IgD-negative memory B cell (primary cell): ENCODE data around the gene ADTRP. TPM values are rescaled to one million over a fixed set of nuclear protein-coding genes. Genes with fewer than 3 reads are reported as not detected.
"Not testable (repeated sequence)": the region's sequence is repeated elsewhere in the genome, so short reads cannot be mapped to it uniquely, and the experiment has no call there.

Experiments
- H3K27ac Mint-ChIP-seq, 3 donors: one replicate each; pipeline ENCODE4 v1.8.0; 2020 to 2022; ENCODE audit warnings: mild to moderate bottlenecking in 3 of 3, mixed read lengths in 3 of 3, moderate library complexity in 1 of 3
- H3K27me3 Mint-ChIP-seq: one replicate; pipeline ENCODE4 v1.8.0; 2021; ENCODE audit warnings: mixed read lengths
- H3K36me3 Mint-ChIP-seq: one replicate; pipeline ENCODE4 v1.8.0; 2020; ENCODE audit warnings: mild to moderate bottlenecking, mixed read lengths
- H3K4me1 Mint-ChIP-seq, 3 donors: one replicate each; pipeline ENCODE4 v1.8.0; 2020 to 2022; ENCODE audit warnings: mixed read lengths in 3 of 3, mild to moderate bottlenecking in 1 of 3
- H3K4me3 Mint-ChIP-seq, 4 donors: one replicate each; pipeline ENCODE4 v1.8.0; 2020 to 2022; ENCODE audit warnings: mild to moderate bottlenecking in 4 of 4, mixed read lengths in 4 of 4, moderate library complexity in 3 of 4
- H3K9me3 Mint-ChIP-seq, 3 donors: one replicate each; pipeline ENCODE4 v1.8.0; 2020 to 2021; ENCODE audit warnings: mixed read lengths in 3 of 3, mild to moderate bottlenecking in 1 of 3
- polyA plus RNA-seq: library from polyadenylated mRNA; unstranded; fragments of 300-500 nt; fragmentation: Illumina TruSeq; gene quantifications from one replicate; pipeline ENCODE4 v1.2.3, GENCODE V29; 2021

The ADTRP gene
- polyA plus RNA-seq, 1 donor from 2014 or later, result 2.2 TPM

- H3K4me3 Mint-ChIP-seq, result peak overlapping the region in 1 of 4 donors; percentile 60
- H3K36me3 Mint-ChIP-seq, result peaks cover 1% of the 10 kb centered on the region
- peaks cover 8 to 15% (median 11%) of the 10 kb centered on the region in 3 donors for H3K9me3 Mint-ChIP-seq
- H3K27ac Mint-ChIP-seq, result no peak overlapping the region
- H3K4me1 Mint-ChIP-seq, result no peaks in the 10 kb centered on the region
- peaks cover 12% of the 10 kb centered on the region for H3K27me3 Mint-ChIP-seq
Observed at GRCh38 chr6:11681770-11682169, 96.8 kb downstream of the ADTRP start.

DNA sequence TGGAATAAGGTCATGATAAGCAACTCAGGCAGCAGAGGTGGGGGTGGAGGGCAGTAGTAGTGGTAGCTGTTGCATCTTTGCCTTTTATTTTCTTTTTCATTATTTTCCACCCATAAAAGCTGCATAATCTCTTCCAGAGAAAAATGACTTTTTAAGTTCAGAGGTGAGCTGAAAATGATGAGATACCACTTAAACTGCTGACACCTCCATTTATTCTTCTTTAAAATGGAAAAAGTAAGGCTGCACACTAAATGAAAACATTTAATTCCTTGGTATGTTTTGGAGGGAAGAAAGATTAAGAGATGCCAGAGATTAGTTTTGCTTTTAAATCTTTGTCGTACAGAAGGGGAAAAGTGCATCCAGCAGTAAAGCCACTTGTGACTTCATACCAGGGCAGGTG, 97.2 kb downstream of the ADTRP start:
- Mint-ChIP-seq H3K4me3 (no peak overlapping the region), H3K27ac (no peak overlapping the region), H3K9me3 (peaks cover 8 to 15% (median 11%) of the 10 kb centered on the region in 3 donors)

DNA sequence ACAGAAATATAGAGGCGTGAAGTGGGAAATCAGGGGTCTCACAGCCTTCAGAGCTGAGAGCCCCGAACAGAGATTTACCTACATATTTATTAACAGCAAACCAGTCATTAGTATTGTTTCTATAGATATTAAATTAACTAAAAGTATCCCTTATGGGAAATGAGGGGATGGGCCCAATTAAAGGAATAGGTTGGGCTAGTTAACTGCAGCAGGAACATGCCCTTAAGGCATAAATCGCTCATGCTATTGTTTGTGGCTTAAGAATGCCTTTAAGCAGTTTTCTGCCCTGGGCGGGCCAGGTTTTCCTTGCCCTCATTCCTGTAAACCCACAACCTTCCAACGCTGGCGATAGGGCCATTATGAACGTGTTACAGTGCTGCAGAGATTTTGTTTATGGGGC, 98.1 kb downstream of the ADTRP start:
- not testable (repeated sequence) for H3K36me3 Mint-ChIP-seq, H3K4me1 Mint-ChIP-seq, H3K4me3 Mint-ChIP-seq
- Mint-ChIP-seq H3K9me3 (peaks cover 8 to 15% (median 11%) of the 10 kb centered on the region in 3 donors), H3K27me3 (peaks cover 10% of the 10 kb centered on the region), H3K27ac (peak overlapping the region in 1 of 3 donors; percentile 55)

More for the DNA sequence above, 97.2 kb downstream of the ADTRP start:
- Mint-ChIP-seq H3K27me3 (peaks cover 10% of the 10 kb centered on the region), H3K4me1 (no peaks in the 10 kb centered on the region), H3K36me3 (no peaks in the 10 kb centered on the region)

DNA sequence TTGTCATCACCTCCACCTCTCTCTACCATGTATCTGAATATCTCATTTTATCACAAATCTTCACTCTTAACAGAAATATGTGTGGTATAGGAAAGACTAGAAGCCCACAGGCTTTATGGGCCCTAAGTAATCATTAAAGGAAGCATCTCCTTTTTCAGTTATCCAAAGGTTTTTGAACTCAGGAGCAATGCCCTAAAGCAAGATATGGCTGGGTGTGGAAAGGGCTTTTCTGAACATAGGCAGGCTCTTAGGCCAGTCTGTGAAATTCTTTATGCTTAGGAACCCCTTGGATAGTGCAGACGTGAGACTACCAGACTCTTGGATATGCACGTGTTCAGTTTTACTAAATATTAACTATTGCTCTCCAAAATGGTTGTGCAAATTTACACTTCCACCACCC, 99.5 kb downstream of the ADTRP start:
- Mint-ChIP-seq H3K27me3 (peaks cover 11% of the 10 kb centered on the region), H3K27ac (no peak overlapping the region), H3K36me3 (no peaks in the 10 kb centered on the region), H3K4me3 (no peak overlapping the region), H3K4me1 (no peaks in the 10 kb centered on the region), H3K9me3 (peaks cover 8 to 15% (median 13%) of the 10 kb centered on the region in 3 donors)

GRCh38 chr6:11675601-11676000, 103.0 kb downstream of the ADTRP start:
- Mint-ChIP-seq H3K4me1 (no peaks in the 10 kb centered on the region), H3K36me3 (no peaks in the 10 kb centered on the region), H3K27me3 (peaks cover 1% of the 10 kb centered on the region), H3K9me3 (peaks cover 6 to 10% (median 10%) of the 10 kb centered on the region in 3 donors), H3K4me3 (no peak overlapping the region), H3K27ac (no peak overlapping the region)

GRCh38 chr6:11672669-11673068, 105.9 kb downstream of the ADTRP start:
- Mint-ChIP-seq H3K4me1 (no peaks in the 10 kb centered on the region), H3K27ac (no peak overlapping the region), H3K9me3 (peaks cover 0 to 4% (median 0%) of the 10 kb centered on the region in 3 donors), H3K36me3 (no peaks in the 10 kb centered on the region), H3K4me3 (no peak overlapping the region), H3K27me3 (peaks cover 19% of the 10 kb centered on the region)

GRCh38 chr6:11672256-11672655, 106.3 kb downstream of the ADTRP start:
- Mint-ChIP-seq H3K4me1 (no peaks in the 10 kb centered on the region), H3K4me3 (no peak overlapping the region), H3K9me3 (peaks cover 0 to 4% (median 0%) of the 10 kb centered on the region in 3 donors), H3K27ac (no peak overlapping the region), H3K36me3 (no peaks in the 10 kb centered on the region), H3K27me3 (peaks cover 19% of the 10 kb centered on the region)

DNA sequence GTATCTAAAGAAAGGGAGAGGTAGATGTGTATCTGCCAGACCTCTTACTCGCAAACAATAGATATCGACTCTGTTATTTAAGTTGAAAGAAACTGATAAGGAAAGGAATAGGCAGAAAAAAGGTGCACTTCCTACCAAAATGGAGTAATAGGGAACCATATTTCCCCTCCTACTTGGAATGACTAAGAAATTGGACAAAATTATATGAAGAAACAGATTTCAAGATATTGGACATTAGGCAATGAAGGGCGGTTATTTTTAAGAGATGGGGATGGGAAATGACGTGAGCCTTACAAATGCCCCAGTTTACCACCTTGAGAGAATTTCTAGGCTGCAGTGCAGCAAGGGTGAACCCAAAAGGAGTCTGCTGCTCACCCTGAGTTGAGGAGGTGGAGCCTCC, 108.9 kb downstream of the ADTRP start:
- H3K4me3 Mint-ChIP-seq, result no peak overlapping the region
- H3K9me3 Mint-ChIP-seq, result peaks cover 0 to 2% (median 0%) of the 10 kb centered on the region in 3 donors
- H3K4me1 Mint-ChIP-seq, result no peaks in the 10 kb centered on the region
- no peaks in the 10 kb centered on the region for H3K36me3 Mint-ChIP-seq
- H3K27ac Mint-ChIP-seq, result no peak overlapping the region
- peaks cover 19% of the 10 kb centered on the region for H3K27me3 Mint-ChIP-seq

GRCh38 chr6:11668455-11668854, 110.1 kb downstream of the ADTRP start:
- Mint-ChIP-seq H3K27me3 (peaks cover 24% of the 10 kb centered on the region), H3K4me3 (no peak overlapping the region), H3K9me3 (peaks cover 0 to 2% (median 0%) of the 10 kb centered on the region in 3 donors), H3K36me3 (no peaks in the 10 kb centered on the region), H3K4me1 (no peaks in the 10 kb centered on the region), H3K27ac (no peak overlapping the region)

DNA sequence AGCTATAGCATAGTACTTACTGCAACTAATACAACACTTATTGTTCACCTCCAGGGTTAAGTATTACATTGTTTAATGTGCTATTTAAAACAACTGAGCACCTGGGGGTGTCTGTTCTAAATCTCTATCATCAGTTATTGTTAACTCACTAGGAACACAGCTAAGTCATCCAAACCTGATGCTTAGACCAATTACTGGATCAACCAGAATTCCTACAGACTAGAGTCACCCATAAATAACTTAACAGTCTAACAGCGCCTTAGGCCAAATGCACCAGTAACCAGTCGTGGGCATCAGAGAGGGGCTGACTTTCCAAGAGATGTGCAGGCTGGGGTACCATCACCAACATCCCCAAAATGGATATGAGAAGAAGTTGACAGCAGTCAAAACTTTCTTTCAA, 110.7 kb downstream of the ADTRP start:
- H3K36me3 Mint-ChIP-seq, result no peaks in the 10 kb centered on the region
- H3K4me3 Mint-ChIP-seq, result no peak overlapping the region
- peaks cover 0 to 2% (median 2%) of the 10 kb centered on the region in 3 donors for H3K9me3 Mint-ChIP-seq
- no peak overlapping the region for H3K27ac Mint-ChIP-seq
- peaks cover 25% of the 10 kb centered on the region for H3K27me3 Mint-ChIP-seq
- H3K4me1 Mint-ChIP-seq, result no peaks in the 10 kb centered on the region

DNA sequence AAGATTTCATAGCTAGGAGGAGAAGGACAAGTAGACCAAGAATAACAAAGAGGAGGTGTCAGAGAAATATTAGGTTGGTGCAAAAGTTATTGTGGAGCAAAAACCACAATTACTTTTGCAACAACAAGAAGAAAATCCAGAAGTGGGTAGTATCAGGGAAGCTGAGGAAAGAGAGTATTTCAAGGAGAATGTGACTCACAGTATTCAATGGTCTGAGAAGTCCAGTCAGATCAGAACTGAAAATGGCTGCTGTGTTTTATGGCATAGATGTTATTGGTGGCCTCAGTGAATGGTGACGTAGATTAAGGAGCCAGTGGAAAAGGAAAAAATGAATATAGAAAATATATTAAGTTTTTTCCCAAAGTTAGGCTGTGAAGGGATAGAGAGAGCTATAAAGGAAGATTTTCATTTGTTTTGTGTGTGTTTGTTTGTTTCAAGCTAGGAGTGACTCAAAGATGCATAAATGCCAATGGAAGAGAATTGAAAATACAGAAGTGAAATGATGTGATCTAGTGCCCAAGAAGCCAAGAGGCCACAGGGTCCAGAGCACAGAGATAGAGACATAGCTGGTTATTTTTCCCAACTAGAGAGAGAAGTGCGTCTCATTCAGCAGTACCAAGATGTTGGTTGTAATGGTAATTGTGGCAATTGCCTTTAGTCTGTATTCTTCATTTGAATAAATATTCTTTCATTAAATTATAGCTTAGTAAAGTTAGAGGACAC, 112.8 kb downstream of the ADTRP start:
- H3K4me3 Mint-ChIP-seq, result no peak overlapping the region
- peaks cover 0 to 2% (median 0%) of the 10 kb centered on the region in 3 donors for H3K9me3 Mint-ChIP-seq
- H3K27ac Mint-ChIP-seq, result no peak overlapping the region
- no peaks in the 10 kb centered on the region for H3K4me1 Mint-ChIP-seq
- H3K27me3 Mint-ChIP-seq, result peaks cover 25% of the 10 kb centered on the region
- H3K36me3 Mint-ChIP-seq, result no peaks in the 10 kb centered on the region

Other genes starting within 250 kb of the ADTRP start
- gene TMEM170B, start 241.1 kb downstream of the ADTRP start, polyA plus RNA-seq, result 0.36 TPM
- 14.7 TPM for gene HIVEP1, start 233.5 kb upstream of the ADTRP start, polyA plus RNA-seq